OCI-LY3 (cell line): Measurements from ENCODE around the gene MYL12B.
A peak's percentile ranks its signal among the peaks of the same experiment; 100 is the strongest.

Experiments used
- H2AFZ ChIP-seq: fragments of 200-600, 300-600 bp; shearing (Covaris generic); 2 replicates; pipeline ENCODE4 v1.6.0; 2014; ENCODE audit warnings: antibody characterized with exemption, low read depth, low read length
- H3K27ac ChIP-seq: fragments of 200-600, 300-600 bp; sonication (generic); 2 replicates; pipeline ENCODE4 v1.5.1; 2014; ENCODE audit warnings: mild to moderate bottlenecking, low read length, moderate library complexity, mixed read lengths
- H3K27me3 ChIP-seq: fragments of 200-600, 300-600 bp; sonication (generic); 2 replicates; pipeline ENCODE4 v1.6.1; 2014; ENCODE audit warnings: low read depth, low read length, mixed read lengths
- H3K36me3 ChIP-seq: fragments of 200-600, 300-600 bp; sonication (generic); replicated peaks from 2 replicates; pipeline ENCODE3; 2014; ENCODE audit warnings: low read depth, low read length, mixed read lengths
- H3K4me1 ChIP-seq: fragments of 300-600, 200-600 bp; sonication (generic); 2 replicates; pipeline ENCODE4 v1.6.1; 2014; ENCODE audit warnings: low read length, mixed read lengths
- H3K4me2 ChIP-seq: fragments of 200-600, 300-600 bp; sonication (generic); 2 replicates; pipeline ENCODE4 v1.6.1; 2014; ENCODE audit warnings: low read length, mixed read lengths
- H3K4me3 ChIP-seq: fragments of 300-600, 200-600 bp; sonication (generic); 2 replicates; pipeline ENCODE4 v1.5.1; 2014; ENCODE audit warnings: antibody characterized with exemption, mild to moderate bottlenecking, low read length, moderate library complexity
- H3K79me2 ChIP-seq: fragments of 300-600, 200-600 bp; shearing (Covaris generic); 2 replicates; pipeline ENCODE4 v1.6.1; 2014; ENCODE audit warnings: mild to moderate bottlenecking, low read length, mixed read lengths
- H3K9ac ChIP-seq: fragments of 300-600, 200-600 bp; shearing (Covaris generic); 2 replicates; pipeline ENCODE4 v1.6.0; 2014; ENCODE audit warnings: mild to moderate bottlenecking, low read length, moderate library complexity
- H3K9me3 ChIP-seq: fragments of 200-600, 300-600 bp; shearing (Covaris generic); 2 replicates; pipeline ENCODE4 v1.6.1; 2014; ENCODE audit warnings: low read length, mixed read lengths; ENCODE audit not compliant: insufficient read depth
- H4K20me1 ChIP-seq: fragments of 200-600, 300-600 bp; sonication (generic); 2 replicates; pipeline ENCODE4 v1.6.1; 2016; ENCODE audit warnings: low read length, mixed read lengths; ENCODE audit not compliant: insufficient read depth
- EZH2phosphoT487 ChIP-seq: fragments of 200-600 bp; shearing (Covaris generic); IDR thresholded peaks from 2 replicates; pipeline ENCODE4 v1.6.1; 2018; ENCODE audit warnings: antibody characterized with exemption, mixed run types, low read depth
- TF ChIP-seq, protein P1 (sequence below): fragments of 200-600, 300-600 bp; sonication (generic); IDR thresholded peaks from 2 replicates; pipeline ENCODE4 v1.5.1; 2014; ENCODE audit warnings: antibody characterized with exemption, low read length, low read depth

The MYL12B gene

DNA sequence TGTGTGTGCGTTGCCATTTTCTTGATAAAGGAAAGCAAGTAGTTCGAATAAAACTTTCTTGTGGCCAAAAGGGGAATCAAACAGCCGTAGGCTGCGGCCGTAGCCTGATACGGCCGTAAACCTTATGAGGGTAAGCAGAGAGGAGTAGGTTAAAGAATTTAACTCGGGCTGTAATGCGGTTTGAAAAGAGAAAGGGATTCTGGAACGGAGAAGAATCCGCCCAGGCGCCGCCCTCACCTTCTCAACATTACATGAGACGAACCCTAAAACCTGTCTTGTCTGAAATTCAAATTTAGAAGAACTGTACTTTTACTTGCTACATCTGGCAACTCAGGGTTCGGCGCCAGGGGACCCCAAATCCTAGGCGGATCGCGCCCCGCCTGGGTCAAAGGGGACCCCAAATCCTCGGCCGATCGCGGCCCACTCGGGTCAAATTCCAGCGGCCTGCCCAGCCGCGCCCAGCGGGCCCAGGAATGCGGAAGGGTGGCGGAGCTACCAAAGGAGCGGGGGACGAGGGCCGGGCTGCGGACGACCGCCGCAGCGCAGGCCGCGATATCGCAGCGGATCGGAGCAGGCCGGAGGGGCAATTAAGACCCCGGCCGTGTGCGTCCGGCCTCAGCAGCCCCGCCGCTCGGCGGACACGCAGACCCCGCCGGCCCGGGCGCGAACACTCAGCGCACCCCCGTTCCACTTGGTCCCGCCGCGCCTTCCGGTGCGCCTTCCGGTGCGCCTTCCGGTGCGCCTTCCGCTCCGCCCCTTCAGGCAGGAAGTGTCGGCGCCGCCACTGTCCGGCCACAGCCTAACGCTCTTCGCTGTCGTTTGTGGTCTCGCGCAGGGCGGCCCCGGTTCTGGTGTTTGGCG, at the start of gene MYL12B:
Gene MYL12B (plus strand): TSS at position 761 of the 861 bp plus-strand sequence. CDS start 10,766 bp downstream, outside the sequence.
- Histone ChIP-seq H4K20me1 (peaks cover 24% of the 10 kb centered on the region), H3K4me2 (peak within 1 kb of the TSS; percentile 99), H2AFZ (peak within 1 kb of the TSS; percentile 66), H3K36me3 (peaks cover 22% of the 10 kb centered on the region), H3K4me3 (peak within 1 kb of the TSS; percentile 82), H3K9me3 (no peaks in the 10 kb centered on the region), H3K9ac (peak within 1 kb of the TSS; percentile 77), H3K27ac (peak within 1 kb of the TSS; percentile 67), H3K4me1 (peaks cover 30% of the 10 kb centered on the region), H3K79me2 (peaks cover 53% of the 10 kb centered on the region), H3K27me3 (no peaks in the 10 kb centered on the region)
- TF ChIP-seq, protein P1, sequence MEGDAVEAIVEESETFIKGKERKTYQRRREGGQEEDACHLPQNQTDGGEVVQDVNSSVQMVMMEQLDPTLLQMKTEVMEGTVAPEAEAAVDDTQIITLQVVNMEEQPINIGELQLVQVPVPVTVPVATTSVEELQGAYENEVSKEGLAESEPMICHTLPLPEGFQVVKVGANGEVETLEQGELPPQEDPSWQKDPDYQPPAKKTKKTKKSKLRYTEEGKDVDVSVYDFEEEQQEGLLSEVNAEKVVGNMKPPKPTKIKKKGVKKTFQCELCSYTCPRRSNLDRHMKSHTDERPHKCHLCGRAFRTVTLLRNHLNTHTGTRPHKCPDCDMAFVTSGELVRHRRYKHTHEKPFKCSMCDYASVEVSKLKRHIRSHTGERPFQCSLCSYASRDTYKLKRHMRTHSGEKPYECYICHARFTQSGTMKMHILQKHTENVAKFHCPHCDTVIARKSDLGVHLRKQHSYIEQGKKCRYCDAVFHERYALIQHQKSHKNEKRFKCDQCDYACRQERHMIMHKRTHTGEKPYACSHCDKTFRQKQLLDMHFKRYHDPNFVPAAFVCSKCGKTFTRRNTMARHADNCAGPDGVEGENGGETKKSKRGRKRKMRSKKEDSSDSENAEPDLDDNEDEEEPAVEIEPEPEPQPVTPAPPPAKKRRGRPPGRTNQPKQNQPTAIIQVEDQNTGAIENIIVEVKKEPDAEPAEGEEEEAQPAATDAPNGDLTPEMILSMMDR: no peak
- TF ChIP-seq EZH2phosphoT487: no peak

DNA sequence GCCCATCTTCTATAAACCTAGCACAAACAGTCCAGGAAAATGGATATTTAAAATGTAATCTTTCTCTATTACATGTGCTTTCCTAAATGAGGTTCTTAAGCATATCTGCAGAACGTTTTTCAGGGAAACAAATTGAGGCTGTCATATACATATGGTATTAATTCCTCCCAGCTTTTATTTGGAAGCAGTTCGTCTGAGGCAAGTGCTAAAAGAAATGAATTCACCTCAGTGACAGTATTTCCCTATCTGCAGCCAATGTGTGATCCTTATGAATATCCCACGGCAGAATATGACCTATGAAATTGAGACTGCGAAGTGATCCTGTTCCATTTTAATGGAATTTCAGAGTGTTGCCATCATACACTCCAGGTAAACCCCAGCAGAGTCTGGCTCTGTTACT, 49.3 kb upstream of the MYL12B start:
- no peak overlapping the region for H3K9ac ChIP-seq
- no peaks in the 10 kb centered on the region for H3K4me1 ChIP-seq
- no peak overlapping the region for H3K4me2 ChIP-seq
- H3K36me3 ChIP-seq: no peaks in the 10 kb centered on the region
- H3K4me3 ChIP-seq: no peak overlapping the region
- no peaks in the 10 kb centered on the region for H3K79me2 ChIP-seq
- no peak overlapping the region for H3K27ac ChIP-seq
- no peak overlapping the region for H2AFZ ChIP-seq
- no peaks in the 10 kb centered on the region for H3K27me3 ChIP-seq
- H4K20me1 ChIP-seq: no peaks in the 10 kb centered on the region
- no peaks in the 10 kb centered on the region for H3K9me3 ChIP-seq
- TF ChIP-seq, protein P1: no peak
- no peak for TF ChIP-seq EZH2phosphoT487

DNA sequence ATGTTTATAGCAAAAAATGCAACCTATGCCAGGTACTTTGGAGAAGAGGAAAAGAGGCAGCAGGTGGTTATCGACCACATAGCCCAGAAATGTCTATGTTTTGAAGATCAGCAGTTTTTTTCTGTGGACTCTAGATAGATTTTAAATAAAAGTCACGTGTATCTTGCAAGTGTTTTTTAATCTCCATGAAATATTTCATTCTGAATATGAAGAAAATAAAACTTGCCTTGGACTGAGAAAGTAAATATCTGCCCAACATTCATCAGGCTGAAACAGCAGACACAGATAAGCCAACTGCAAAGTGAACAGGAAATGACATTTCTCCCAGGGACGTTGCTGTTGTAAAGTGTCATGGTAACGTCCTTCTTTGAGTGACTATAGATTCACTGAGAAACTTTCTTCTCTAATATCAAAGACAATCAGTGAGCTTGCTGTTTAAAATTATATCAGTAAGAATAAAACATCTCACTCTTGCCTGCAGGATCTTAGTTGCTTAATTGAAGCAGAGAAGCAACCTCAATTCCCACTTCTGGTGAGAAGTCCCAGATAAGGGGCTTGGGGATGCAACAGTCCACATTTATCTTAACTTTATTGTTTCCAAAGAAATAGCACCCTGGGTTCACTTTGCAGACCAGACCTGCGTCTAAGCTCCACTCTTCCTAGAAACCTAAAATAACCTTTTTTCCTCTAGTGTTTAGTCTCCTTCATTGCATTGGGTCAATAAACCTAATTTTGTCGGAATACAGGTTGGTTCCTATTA, 48.5 kb upstream of the MYL12B start:
- no peaks in the 10 kb centered on the region for H3K36me3 ChIP-seq
- H3K9me3 ChIP-seq: no peaks in the 10 kb centered on the region
- no peak overlapping the region for H3K4me2 ChIP-seq
- no peak overlapping the region; the same call in 1 of the 2 replicates for H2AFZ ChIP-seq
- H3K4me1 ChIP-seq: no peaks in the 10 kb centered on the region
- no peaks in the 10 kb centered on the region for H3K79me2 ChIP-seq
- H3K9ac ChIP-seq: no peak overlapping the region
- no peaks in the 10 kb centered on the region for H3K27me3 ChIP-seq
- H3K27ac ChIP-seq: no peak overlapping the region
- no peaks in the 10 kb centered on the region for H4K20me1 ChIP-seq
- H3K4me3 ChIP-seq: no peak overlapping the region
- TF ChIP-seq, protein P1: no peak
- no peak for TF ChIP-seq EZH2phosphoT487
